ENCODE results near the gene GPR35. TPM values are rescaled to one million over a fixed set of nuclear protein-coding genes. Genes with fewer than 3 reads are reported as not detected.
A peak's percentile ranks its signal among the peaks of the same experiment; 100 is the strongest.

GPR35 gene
- total and polyA plus RNA-seq, 2 of the 13 experiments (the other 11 are each of a cell fraction or from before 2014, with no cell fraction given), result 27.1 to 44.2 TPM

- TF ChIP-seq, protein P1, sequence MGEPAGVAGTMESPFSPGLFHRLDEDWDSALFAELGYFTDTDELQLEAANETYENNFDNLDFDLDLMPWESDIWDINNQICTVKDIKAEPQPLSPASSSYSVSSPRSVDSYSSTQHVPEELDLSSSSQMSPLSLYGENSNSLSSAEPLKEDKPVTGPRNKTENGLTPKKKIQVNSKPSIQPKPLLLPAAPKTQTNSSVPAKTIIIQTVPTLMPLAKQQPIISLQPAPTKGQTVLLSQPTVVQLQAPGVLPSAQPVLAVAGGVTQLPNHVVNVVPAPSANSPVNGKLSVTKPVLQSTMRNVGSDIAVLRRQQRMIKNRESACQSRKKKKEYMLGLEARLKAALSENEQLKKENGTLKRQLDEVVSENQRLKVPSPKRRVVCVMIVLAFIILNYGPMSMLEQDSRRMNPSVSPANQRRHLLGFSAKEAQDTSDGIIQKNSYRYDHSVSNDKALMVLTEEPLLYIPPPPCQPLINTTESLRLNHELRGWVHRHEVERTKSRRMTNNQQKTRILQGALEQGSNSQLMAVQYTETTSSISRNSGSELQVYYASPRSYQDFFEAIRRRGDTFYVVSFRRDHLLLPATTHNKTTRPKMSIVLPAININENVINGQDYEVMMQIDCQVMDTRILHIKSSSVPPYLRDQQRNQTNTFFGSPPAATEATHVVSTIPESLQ (CRISPR knock-in tag; conservative IDR thresholded peaks at IDR 0.05), result no peak
- TF ChIP-seq ZBTB49 (CRISPR knock-in tag; IDR thresholded peaks at IDR 0.05; ENCODE audit: borderline replicate concordance) (no peak), BRCA1 (CRISPR knock-in tag; IDR thresholded peaks at IDR 0.05) (no peak), ADNP (CRISPR knock-in tag; IDR thresholded peaks at IDR 0.05) (no peak), ZNF510 (CRISPR knock-in tag; IDR thresholded peaks at IDR 0.05; ENCODE audit: low read depth) (peak; percentile 82), ZNF383 (CRISPR knock-in tag; IDR thresholded peaks at IDR 0.05; ENCODE audit: borderline replicate concordance) (peak; percentile 83; the same call in 1 of the 2 replicates), ZNF407 (CRISPR knock-in tag; IDR thresholded peaks at IDR 0.05; ENCODE audit: not compliant biosample characterization) (no peak), YEATS2 (CRISPR knock-in tag; IDR thresholded peaks at IDR 0.05; ENCODE audit: borderline replicate concordance) (no peak; the same call in 1 of the 2 replicates), KLF16 (CRISPR knock-in tag; IDR thresholded peaks at IDR 0.05) (peak in 1 of 2 experiments; percentile 44; a peak in 1 of 4 replicates)
- TF ChIP-seq, protein P2, sequence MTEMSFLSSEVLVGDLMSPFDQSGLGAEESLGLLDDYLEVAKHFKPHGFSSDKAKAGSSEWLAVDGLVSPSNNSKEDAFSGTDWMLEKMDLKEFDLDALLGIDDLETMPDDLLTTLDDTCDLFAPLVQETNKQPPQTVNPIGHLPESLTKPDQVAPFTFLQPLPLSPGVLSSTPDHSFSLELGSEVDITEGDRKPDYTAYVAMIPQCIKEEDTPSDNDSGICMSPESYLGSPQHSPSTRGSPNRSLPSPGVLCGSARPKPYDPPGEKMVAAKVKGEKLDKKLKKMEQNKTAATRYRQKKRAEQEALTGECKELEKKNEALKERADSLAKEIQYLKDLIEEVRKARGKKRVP (CRISPR knock-in tag; IDR thresholded peaks at IDR 0.05), result no peak
- TF ChIP-seq, protein P3, sequence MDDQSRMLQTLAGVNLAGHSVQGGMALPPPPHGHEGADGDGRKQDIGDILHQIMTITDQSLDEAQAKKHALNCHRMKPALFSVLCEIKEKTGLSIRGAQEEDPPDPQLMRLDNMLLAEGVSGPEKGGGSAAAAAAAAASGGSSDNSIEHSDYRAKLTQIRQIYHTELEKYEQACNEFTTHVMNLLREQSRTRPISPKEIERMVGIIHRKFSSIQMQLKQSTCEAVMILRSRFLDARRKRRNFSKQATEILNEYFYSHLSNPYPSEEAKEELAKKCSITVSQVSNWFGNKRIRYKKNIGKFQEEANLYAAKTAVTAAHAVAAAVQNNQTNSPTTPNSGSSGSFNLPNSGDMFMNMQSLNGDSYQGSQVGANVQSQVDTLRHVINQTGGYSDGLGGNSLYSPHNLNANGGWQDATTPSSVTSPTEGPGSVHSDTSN (CRISPR knock-in tag; IDR thresholded peaks at IDR 0.05; ENCODE audit: borderline replicate concordance), result no peak
These were observed 20.2 kb upstream of the GPR35 start (continued) for GRCh38 chr2:240604939-240605716.
